HG03521 (cell line): ENCODE data around the gene ZBTB7A.
"Not testable (repeated sequence)": the region's sequence is repeated elsewhere in the genome, so short reads cannot be mapped to it uniquely, and the experiment has no call there.

Experiments used
- ATAC-seq: cut with Tn5 transposase; IDR thresholded peaks from one replicate; pipeline ENCODE4 v1.9.1; 2021; ENCODE audit warnings: mild to moderate bottlenecking, moderate library complexity; ENCODE audit not compliant: unreplicated experiment

ZBTB7A gene

GRCh38 chr19:3998667-3999412, 67.9 kb downstream of the ZBTB7A start:
- ATAC-seq, result not testable (repeated sequence)

GRCh38 chr19:3995607-3996006, 71.1 kb downstream of the ZBTB7A start:
- ATAC-seq, result no peak
